ENCODE data around the gene ATRAID.
"Not testable (repeated sequence)": the region's sequence is repeated elsewhere in the genome, so short reads cannot be mapped to it uniquely, and the experiment has no call there.

The ATRAID gene

GRCh38 chr2:27211943-27212625 lies at the start of gene ATRAID, which contains the start of gene SLC5A6:
TSS of gene ATRAID (plus strand) at chr2:27212041. CDS start at chr2:27212369, 328 bp downstream.
TSS of gene SLC5A6 (minus strand) at chr2:27212268. CDS start at chr2:27207650, 4,618 bp downstream.
- peak; percentile 76 to 86 (median 77) for DNase-seq (ENCODE audit: low read depth in 3 of 3)

GRCh38 chr2:27162151-27163121 lies 49.4 kb upstream of the ATRAID start:
- DNase-seq (ENCODE audit: low read depth in 3 of 3) = no peak

- DNase-seq (ENCODE audit: low read depth in 3 of 3) = no peak
Observed at GRCh38 chr2:27164960-27165763, 46.7 kb upstream of the ATRAID start.

- no peak for DNase-seq (ENCODE audit: low read depth in 3 of 3)
Observed at GRCh38 chr2:27170581-27171337, 41.1 kb upstream of the ATRAID start.

- no peak for DNase-seq (ENCODE audit: low read depth in 3 of 3)
Observed at GRCh38 chr2:27171351-27171848, 40.4 kb upstream of the ATRAID start.

GRCh38 chr2:27174638-27175037 lies 37.2 kb upstream of the ATRAID start:
- no peak for DNase-seq (ENCODE audit: low read depth in 3 of 3)

- no peak for DNase-seq (ENCODE audit: low read depth in 3 of 3)
Observed at GRCh38 chr2:27175330-27175729, 36.5 kb upstream of the ATRAID start.

- DNase-seq (ENCODE audit: low read depth in 3 of 3) = not testable (repeated sequence)
Observed at GRCh38 chr2:27175781-27176180, 36.1 kb upstream of the ATRAID start.

- DNase-seq (ENCODE audit: low read depth in 3 of 3) = no peak
Observed at GRCh38 chr2:27177441-27178351, 34.1 kb upstream of the ATRAID start.

GRCh38 chr2:27178469-27178868 lies 33.4 kb upstream of the ATRAID start:
- no peak for DNase-seq (ENCODE audit: low read depth in 3 of 3)

GRCh38 chr2:27179344-27180000 lies 32.4 kb upstream of the ATRAID start:
- no peak for DNase-seq (ENCODE audit: low read depth in 3 of 3)

- DNase-seq (ENCODE audit: low read depth in 3 of 3) = no peak
Observed at GRCh38 chr2:27182346-27182745, 29.5 kb upstream of the ATRAID start.

GRCh38 chr2:27184115-27184514 lies 27.7 kb upstream of the ATRAID start:
- no peak for DNase-seq (ENCODE audit: low read depth in 3 of 3)

- no peak for DNase-seq (ENCODE audit: low read depth in 3 of 3)
Observed at GRCh38 chr2:27185331-27186026, 26.4 kb upstream of the ATRAID start.

- no peak for DNase-seq (ENCODE audit: low read depth in 3 of 3)
Observed at GRCh38 chr2:27186613-27187345, 25.1 kb upstream of the ATRAID start.

- DNase-seq (ENCODE audit: low read depth in 3 of 3) = no peak
Observed at GRCh38 chr2:27189989-27190388, 21.9 kb upstream of the ATRAID start.

GRCh38 chr2:27191070-27191829 lies 20.6 kb upstream of the ATRAID start:
- DNase-seq (ENCODE audit: low read depth in 3 of 3) = no peak
